ENCODE data around the gene ATP8A2. TPM values are rescaled to one million over a fixed set of nuclear protein-coding genes. Genes with fewer than 3 reads are reported as not detected.

The ATP8A2 gene
- total and polyA plus RNA-seq, 9 of the 15 experiments (the other 6 are each of a cell fraction or from before 2014, with no cell fraction given): under 0.01 to 0.33 (median 0.06) TPM; not detected in 4

DNA sequence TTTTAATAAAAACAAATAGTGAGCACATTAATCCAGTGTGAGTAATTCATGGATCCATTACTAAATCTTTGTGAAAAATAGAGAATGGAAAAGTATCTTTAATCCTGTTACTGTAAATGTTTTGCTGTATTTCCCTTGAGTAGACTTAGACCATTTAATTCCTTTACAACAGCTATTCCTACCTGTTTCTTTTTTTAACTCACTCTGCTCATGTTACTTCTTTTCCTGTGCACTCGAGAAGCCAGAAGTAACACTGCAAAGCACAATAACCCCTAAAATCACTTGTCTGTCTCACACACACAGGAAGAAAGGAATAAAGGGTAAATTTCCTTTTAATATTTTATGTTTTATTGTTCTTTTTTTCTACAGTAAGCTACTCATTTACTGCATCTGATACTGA lies 435.8 kb downstream of the ATP8A2 start:
- DNase-seq (ENCODE audit: extremely low read depth in 1 of 4, low spot score in 3 of 4) (no peak), ATAC-seq (no peak), FAIRE-seq (no peak)
- intact Hi-C loops (cut with micrococcal nuclease) (no loop called here), in situ Hi-C loops (cut with MboI) (no loop called here)
- WGBS (ENCODE audit: insufficient coverage, low coverage, missing lambda C conversion rate): 0% methylated on average over 1 of the region's 1 CpG
- H3K36me3 ChIP-seq (ENCODE audit: control insufficient read depth, insufficient read depth, low read length): no peaks in the 10 kb centered on the region
- no peaks in the 10 kb centered on the region for H3K9me3 ChIP-seq (replicated peaks; ENCODE audit: control insufficient read depth, insufficient read depth, low read depth, low read length)
- CTCF ChIA-PET (ENCODE audit: low intra/inter-chr PET ratio): no interaction called here
- H3K27ac ChIP-seq (ENCODE audit: extremely low read depth, low read depth, low read length): no peak overlapping the region
- POLR2A ChIA-PET: no interaction called here
- H3K4me1 ChIP-seq (replicated peaks in 1 of 2; ENCODE audit: control insufficient read depth in 2 of 2, insufficient read depth in 2 of 2, low read length in 2 of 2): no peaks in the 10 kb centered on the region
- no peaks in the 10 kb centered on the region for H3K9me1 ChIP-seq (ENCODE audit: control insufficient read depth, insufficient read depth, low read length)
- H4K20me1 ChIP-seq (replicated peaks; ENCODE audit: control insufficient read depth, insufficient read depth, low read length): no peaks in the 10 kb centered on the region
- H3K9ac ChIP-seq (ENCODE audit: insufficient read depth in 1 of 2, low read depth in 2 of 2, low read length in 2 of 2): no peak overlapping the region
- H3K4me3 ChIP-seq: no peak overlapping the region
- TF ChIP-seq, protein P1, sequence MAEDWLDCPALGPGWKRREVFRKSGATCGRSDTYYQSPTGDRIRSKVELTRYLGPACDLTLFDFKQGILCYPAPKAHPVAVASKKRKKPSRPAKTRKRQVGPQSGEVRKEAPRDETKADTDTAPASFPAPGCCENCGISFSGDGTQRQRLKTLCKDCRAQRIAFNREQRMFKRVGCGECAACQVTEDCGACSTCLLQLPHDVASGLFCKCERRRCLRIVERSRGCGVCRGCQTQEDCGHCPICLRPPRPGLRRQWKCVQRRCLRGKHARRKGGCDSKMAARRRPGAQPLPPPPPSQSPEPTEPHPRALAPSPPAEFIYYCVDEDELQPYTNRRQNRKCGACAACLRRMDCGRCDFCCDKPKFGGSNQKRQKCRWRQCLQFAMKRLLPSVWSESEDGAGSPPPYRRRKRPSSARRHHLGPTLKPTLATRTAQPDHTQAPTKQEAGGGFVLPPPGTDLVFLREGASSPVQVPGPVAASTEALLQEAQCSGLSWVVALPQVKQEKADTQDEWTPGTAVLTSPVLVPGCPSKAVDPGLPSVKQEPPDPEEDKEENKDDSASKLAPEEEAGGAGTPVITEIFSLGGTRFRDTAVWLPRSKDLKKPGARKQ (CRISPR knock-in tag; IDR thresholded peaks at IDR 0.05): no peak
- TF ChIP-seq, protein P2, sequence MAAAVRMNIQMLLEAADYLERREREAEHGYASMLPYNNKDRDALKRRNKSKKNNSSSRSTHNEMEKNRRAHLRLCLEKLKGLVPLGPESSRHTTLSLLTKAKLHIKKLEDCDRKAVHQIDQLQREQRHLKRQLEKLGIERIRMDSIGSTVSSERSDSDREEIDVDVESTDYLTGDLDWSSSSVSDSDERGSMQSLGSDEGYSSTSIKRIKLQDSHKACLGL (CRISPR knock-in tag; IDR thresholded peaks at IDR 0.05; ENCODE audit: borderline replicate concordance, poor library complexity, severe bottlenecking): no peak
- TF ChIP-seq ESRRA (IDR thresholded peaks at IDR 0.05; ENCODE audit: borderline replicate concordance, low read depth) (no peak), DPF2 (IDR thresholded peaks at IDR 0.05) (no peak), ZC3H4 (CRISPR knock-in tag; IDR thresholded peaks at IDR 0.05; ENCODE audit: borderline replicate concordance) (no peak)
- H3K27me3 ChIP-seq (ENCODE audit: control insufficient read depth in 2 of 2, insufficient read depth in 2 of 2, low read length in 2 of 2): no peaks in the 10 kb centered on the region
- BruUV-seq (replicated peaks): no TSS peak
- H3K4me2 ChIP-seq (ENCODE audit: insufficient read depth, low read length): no peak overlapping the region
- H2AFZ ChIP-seq (ENCODE audit: low read depth, low read length): no peak overlapping the region
- no peaks in the 10 kb centered on the region for H3K79me2 ChIP-seq (ENCODE audit: control insufficient read depth, insufficient read depth, low read length)

Data from K562 (cell line).